Neutrophil (primary cell): ENCODE measurements around the gene GAREM2.

Experiments
- H3K27ac ChIP-seq: fragments of 200-600 bp; sonication (generic); 2 replicates; pipeline ENCODE4 v1.5.1; 2016; ENCODE audit warnings: mild to moderate bottlenecking, moderate library complexity
- H3K27me3 ChIP-seq: fragments of 200-600 bp; sonication (generic); 2 replicates; pipeline ENCODE4 v1.6.0; 2016; ENCODE audit warnings: mild to moderate bottlenecking
- H3K36me3 ChIP-seq: fragments of 200-600 bp; sonication (generic); 2 replicates; pipeline ENCODE4 v1.5.1; 2017
- H3K4me1 ChIP-seq, 2 experiments: fragments of 200-600 bp in 1 of 2; sonication (generic) in 1 of 2; 1 replicate in 1 of 2; 2 replicates in 1 of 2; pipeline versions ENCODE4 v1.5.1 to v1.6.1; 2013 to 2016; ENCODE audit warnings: low read depth in 1 of 2, low read length in 1 of 2, mild to moderate bottlenecking in 1 of 2, moderate library complexity in 1 of 2; ENCODE audit not compliant: control insufficient read depth in 1 of 2, insufficient read depth in 1 of 2
- H3K4me3 ChIP-seq, 2 experiments: fragments of 200-600 bp in 1 of 2; sonication (generic) in 1 of 2; 1 replicate in 1 of 2; 2 replicates in 1 of 2; pipeline ENCODE4 v1.5.1; 2013 to 2016; ENCODE audit warnings: low read depth in 1 of 2, low read length in 1 of 2, mild to moderate bottlenecking in 1 of 2, moderate library complexity in 1 of 2
- H3K9me3 ChIP-seq: fragments of 200-600 bp; sonication (generic); 2 replicates; pipeline ENCODE4 v1.5.1; 2016
- TF ChIP-seq, protein P1 (sequence below): fragments of 200-600 bp; sonication (generic); IDR thresholded peaks from 2 replicates; pipeline ENCODE4 v1.5.1; 2016; ENCODE audit warnings: antibody characterized with exemption

GAREM2 gene

DNA sequence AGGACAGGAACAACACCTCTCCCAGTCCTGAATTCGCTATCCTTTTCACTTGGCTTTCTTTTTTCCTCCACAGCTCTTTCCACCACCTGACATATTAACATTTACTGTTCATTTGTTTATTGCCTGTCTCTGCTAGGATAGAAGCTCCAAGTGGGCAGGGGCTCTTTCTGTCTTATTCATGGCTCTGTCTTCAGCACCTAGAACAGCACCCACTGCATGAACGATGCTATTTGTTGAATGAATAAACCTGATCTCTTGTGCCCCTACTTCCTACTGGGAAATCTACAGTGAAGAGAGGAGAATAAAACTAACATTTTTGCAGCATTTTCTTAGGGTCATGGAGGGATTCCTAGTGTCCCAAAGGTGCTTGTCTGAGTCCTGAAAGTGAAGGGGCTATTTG, 24.4 kb upstream of the GAREM2 start:
- H3K27me3 ChIP-seq, result peaks cover 21% of the 10 kb centered on the region
- H3K9me3 ChIP-seq, result no peaks in the 10 kb centered on the region
- H3K36me3 ChIP-seq, result no peaks in the 10 kb centered on the region
- TF ChIP-seq, protein P1, sequence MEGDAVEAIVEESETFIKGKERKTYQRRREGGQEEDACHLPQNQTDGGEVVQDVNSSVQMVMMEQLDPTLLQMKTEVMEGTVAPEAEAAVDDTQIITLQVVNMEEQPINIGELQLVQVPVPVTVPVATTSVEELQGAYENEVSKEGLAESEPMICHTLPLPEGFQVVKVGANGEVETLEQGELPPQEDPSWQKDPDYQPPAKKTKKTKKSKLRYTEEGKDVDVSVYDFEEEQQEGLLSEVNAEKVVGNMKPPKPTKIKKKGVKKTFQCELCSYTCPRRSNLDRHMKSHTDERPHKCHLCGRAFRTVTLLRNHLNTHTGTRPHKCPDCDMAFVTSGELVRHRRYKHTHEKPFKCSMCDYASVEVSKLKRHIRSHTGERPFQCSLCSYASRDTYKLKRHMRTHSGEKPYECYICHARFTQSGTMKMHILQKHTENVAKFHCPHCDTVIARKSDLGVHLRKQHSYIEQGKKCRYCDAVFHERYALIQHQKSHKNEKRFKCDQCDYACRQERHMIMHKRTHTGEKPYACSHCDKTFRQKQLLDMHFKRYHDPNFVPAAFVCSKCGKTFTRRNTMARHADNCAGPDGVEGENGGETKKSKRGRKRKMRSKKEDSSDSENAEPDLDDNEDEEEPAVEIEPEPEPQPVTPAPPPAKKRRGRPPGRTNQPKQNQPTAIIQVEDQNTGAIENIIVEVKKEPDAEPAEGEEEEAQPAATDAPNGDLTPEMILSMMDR, result no peak
- H3K4me1 ChIP-seq, result peaks cover 8 to 15% of the 10 kb centered on the region in 2 experiments
- H3K27ac ChIP-seq, result no peak overlapping the region
- H3K4me3 ChIP-seq, result no peak overlapping the region

DNA sequence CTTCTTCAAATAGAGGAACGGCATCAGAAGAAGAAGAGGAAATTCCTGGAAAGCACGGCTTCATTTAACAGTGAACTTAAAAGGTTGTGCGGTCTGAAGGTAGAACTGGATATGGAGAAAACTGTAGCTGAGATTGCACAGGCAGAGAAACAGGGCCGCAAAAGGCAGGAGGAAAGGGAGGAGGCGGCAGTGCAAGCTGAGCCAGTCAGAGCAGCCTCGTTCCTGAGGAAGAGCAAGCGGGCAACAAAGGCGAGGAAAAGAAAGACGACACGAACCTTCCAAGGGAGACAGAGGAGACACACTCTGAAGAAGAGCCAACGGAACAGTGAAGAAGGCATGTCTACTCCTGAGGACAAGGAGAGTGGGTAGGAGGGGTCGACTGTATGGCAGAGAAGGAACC, 22.6 kb upstream of the GAREM2 start:
- Histone ChIP-seq H3K4me1 (no peaks in the 10 kb centered on the region), H3K9me3 (no peaks in the 10 kb centered on the region), H3K27me3 (peaks cover 26% of the 10 kb centered on the region), H3K4me3 (no peak overlapping the region), H3K36me3 (no peaks in the 10 kb centered on the region), H3K27ac (no peak overlapping the region)
- TF ChIP-seq, protein P1, result no peak

DNA sequence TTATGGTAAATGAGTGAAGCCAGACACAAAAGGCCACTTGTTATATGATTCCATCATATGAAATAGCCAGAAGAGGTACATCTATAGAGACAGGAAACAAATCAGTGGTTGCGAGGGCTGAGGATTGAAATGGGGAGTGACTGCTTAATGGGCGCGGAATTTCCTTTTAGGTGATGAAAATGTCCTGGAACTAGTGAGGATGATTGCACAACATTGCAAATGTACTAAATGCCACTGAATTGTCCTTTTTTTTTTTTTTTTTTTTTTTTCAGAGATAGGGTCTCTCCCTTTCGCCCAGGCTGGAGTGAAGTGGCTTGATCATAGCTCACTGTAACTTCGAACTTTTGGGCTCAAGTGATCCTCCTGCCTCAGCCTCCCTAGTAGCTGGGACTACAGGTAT, 15.3 kb upstream of the GAREM2 start:
- no peaks in the 10 kb centered on the region for H3K4me1 ChIP-seq
- TF ChIP-seq, protein P1, result no peak

GRCh38 chr2:26161926-26162325, 11.0 kb upstream of the GAREM2 start:
- H3K27me3 ChIP-seq, result no peaks in the 10 kb centered on the region
- no peak overlapping the region for H3K4me3 ChIP-seq
- H3K4me1 ChIP-seq, result no peaks in the 10 kb centered on the region
- no peak overlapping the region for H3K27ac ChIP-seq
- H3K36me3 ChIP-seq, result no peaks in the 10 kb centered on the region
- TF ChIP-seq, protein P1, result no peak
- no peaks in the 10 kb centered on the region for H3K9me3 ChIP-seq

More for the DNA sequence above, 15.3 kb upstream of the GAREM2 start:
- peaks cover 6% of the 10 kb centered on the region for H3K27me3 ChIP-seq
- no peaks in the 10 kb centered on the region for H3K9me3 ChIP-seq
- no peak overlapping the region for H3K4me3 ChIP-seq
- no peak overlapping the region for H3K27ac ChIP-seq
- no peaks in the 10 kb centered on the region for H3K36me3 ChIP-seq

GRCh38 chr2:26162963-26163362, 9.9 kb upstream of the GAREM2 start:
- Histone ChIP-seq H3K36me3 (no peaks in the 10 kb centered on the region), H3K27me3 (no peaks in the 10 kb centered on the region), H3K4me3 (no peak overlapping the region), H3K27ac (no peak overlapping the region), H3K9me3 (no peaks in the 10 kb centered on the region), H3K4me1 (no peaks in the 10 kb centered on the region)
- TF ChIP-seq, protein P1, result no peak

- TF ChIP-seq, protein P1, result no peak
- H3K36me3 ChIP-seq, result no peaks in the 10 kb centered on the region
- no peak overlapping the region for H3K27ac ChIP-seq
- no peak overlapping the region for H3K4me3 ChIP-seq
- no peaks in the 10 kb centered on the region for H3K4me1 ChIP-seq
- H3K27me3 ChIP-seq, result peaks cover 7% of the 10 kb centered on the region
- no peaks in the 10 kb centered on the region for H3K9me3 ChIP-seq
Measured at GRCh38 chr2:26164231-26164630, 8.7 kb upstream of the GAREM2 start.
